NCI-H1105 treated with DMSO at 0.1 percent for 48 hours (cell line): Measurements from ENCODE around the gene SCN4A.
"Not testable (repeated sequence)": the region's sequence is repeated elsewhere in the genome, so short reads cannot be mapped to it uniquely, and the experiment has no call there.

Experiments
- DNase-seq: peaks from one replicate; lab custom pipeline; 2025; lab: John Stamatoyannopoulos, UW

SCN4A gene

GRCh38 chr17:63984651-63985386 lies 12.1 kb upstream of the SCN4A start:
- no peak for DNase-seq

DNA sequence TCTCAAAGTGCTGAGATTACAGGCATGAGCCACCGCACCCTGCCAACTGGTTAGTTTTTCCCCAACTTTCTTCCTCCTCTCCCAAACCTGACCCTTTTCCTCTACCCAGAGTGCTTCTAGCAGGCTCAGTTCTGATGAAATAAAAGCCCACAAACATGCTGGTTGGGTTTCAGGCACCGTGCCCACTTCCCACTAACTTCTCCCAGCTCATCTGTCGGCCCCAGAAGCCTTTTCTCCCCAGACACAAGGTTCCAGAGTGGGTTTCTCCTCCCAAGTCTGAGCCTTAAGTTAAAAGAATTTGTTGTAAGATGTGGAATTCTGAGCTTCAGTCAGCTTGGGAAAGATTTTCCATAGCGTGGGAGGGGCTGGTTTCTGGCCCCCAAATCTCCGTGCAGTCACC lies 11.5 kb upstream of the SCN4A start:
- no peak for DNase-seq

GRCh38 chr17:63983320-63983719 lies 10.6 kb upstream of the SCN4A start:
- no peak for DNase-seq

GRCh38 chr17:63982641-63983040 lies 9.9 kb upstream of the SCN4A start:
- not testable (repeated sequence) for DNase-seq

- DNase-seq = no peak
Observed at GRCh38 chr17:63978272-63979200, 5.8 kb upstream of the SCN4A start.

DNA sequence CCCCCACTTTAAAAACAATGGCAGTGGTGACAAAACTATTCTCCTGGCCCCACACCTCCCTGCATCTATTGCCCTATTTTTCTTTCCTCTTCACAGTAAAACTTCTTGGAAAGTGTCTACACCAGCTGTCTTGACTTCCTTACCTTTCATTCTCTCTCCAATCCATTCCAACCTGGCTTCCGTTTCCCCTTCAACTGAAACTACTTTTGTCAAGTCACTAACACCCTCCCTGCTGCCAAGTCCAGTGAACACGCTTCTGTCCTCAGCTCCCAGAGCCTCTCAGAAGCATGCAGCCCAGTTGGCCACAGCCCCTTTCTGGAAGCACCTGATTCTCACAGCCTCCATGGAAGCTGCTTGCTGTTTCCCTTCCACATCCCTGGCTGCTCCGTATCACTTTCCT lies 4.0 kb upstream of the SCN4A start:
- DNase-seq = no peak

DNA sequence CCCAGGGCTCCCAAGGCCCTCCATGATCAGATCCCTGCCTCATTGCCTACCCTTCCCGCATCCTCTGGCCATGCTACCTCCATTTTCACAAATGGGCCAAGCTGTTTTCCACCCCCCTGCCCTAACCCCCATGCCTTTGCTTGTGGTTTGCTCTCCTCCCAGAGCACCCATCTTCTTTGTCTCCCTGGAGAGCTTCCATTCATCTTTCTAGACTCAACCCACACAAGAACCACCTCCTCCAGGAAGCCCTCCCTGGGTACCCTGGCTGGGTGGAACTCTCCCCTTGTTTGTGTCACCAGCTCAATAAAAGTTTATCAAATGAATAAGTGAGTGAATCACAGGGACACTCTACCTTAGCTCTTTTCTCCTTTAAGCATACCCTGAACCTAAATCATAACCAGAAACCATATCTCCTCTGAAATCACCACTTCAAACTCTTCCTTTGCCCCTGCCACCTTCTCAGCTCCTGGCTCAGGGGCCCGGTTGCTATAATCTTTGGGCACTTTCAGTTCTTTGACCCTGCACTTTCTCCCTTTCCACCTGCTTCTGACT lies 2.9 kb upstream of the SCN4A start:
- DNase-seq = no peak

GRCh38 chr17:63974594-63975192 lies 2.0 kb upstream of the SCN4A start:
- no peak for DNase-seq

DNA sequence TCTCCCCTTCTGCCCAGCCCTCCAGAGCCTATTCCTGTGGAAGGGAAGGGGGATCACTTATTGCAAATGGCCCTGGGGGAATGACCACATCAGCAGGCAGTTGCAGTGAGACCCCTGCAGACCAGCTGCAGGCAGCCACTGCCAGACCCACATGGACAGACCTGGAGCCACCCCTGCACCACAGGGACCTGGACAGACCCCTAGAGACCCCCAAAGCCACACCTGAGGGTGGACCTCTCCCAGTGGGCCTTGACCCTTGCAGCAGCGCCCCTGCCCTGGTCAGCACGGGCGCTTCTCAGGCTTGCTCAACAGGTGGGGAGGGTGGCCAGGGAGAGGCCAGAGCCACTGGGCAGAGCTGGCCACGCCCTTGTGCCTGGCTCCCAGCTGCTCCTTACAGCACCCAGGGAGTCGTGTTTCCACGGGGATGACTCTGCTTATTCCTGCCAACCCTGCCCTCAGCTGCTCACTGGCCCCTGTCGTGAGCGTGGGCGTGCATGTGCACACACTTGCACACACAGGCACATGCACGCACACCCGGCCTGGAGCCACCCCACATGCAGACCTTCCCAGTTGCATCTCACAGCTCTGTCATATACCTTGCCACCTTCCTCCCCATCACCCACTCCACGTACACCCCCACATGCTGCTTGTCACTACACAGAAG lies 1.3 kb upstream of the SCN4A start:
- DNase-seq = no peak

DNA sequence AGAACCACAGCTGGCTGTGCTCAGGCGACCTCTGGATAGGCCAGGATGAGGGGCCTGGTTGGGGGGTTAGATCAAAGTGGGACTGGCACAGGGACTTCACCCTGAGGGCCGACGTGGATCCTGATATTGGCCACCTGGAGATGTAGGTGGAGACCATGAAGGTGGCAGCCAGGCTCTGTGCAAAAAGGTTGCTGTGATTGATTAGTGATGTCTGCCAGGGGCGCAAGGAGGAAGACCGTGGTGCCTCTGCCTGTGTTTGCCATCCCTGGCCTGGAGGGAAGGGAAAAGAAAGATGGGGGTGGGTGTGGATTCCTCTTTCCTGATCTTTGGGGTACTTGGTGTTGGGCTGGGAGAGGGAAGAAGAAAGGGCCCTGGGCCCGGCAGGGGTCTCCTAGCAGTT lies 529 bp upstream of the SCN4A start:
- DNase-seq = no peak

GRCh38 chr17:63969278-63969677 lies 3.4 kb downstream of the SCN4A start:
- DNase-seq = no peak

- DNase-seq = no peak
Observed at GRCh38 chr17:63967953-63968352, 4.8 kb downstream of the SCN4A start.

- no peak for DNase-seq
Observed at GRCh38 chr17:63966646-63967264, 6.0 kb downstream of the SCN4A start.

GRCh38 chr17:63963123-63963522 lies 9.6 kb downstream of the SCN4A start:
- no peak for DNase-seq

DNA sequence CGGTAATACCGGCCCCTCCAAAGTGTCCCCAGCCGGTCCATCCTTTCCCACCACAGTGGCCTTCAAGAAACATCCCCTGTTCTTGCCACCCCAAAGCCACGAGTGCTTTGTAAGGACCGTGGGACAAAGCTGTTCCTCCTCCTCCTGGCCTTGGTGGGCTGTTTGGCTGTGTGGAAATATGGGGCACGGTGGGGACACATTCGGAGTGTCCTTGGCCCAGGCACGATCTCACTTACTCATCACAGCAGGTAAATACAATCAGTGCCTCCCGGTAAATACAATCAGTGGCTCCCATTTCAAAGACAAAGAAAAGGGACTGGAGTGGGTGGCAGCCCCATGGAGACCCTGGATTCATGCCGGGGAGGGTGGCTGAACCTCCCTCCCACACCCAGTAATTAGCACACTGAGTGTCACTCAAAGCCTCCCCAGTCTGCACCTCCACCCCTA lies 10.4 kb downstream of the SCN4A start:
- no peak for DNase-seq

DNA sequence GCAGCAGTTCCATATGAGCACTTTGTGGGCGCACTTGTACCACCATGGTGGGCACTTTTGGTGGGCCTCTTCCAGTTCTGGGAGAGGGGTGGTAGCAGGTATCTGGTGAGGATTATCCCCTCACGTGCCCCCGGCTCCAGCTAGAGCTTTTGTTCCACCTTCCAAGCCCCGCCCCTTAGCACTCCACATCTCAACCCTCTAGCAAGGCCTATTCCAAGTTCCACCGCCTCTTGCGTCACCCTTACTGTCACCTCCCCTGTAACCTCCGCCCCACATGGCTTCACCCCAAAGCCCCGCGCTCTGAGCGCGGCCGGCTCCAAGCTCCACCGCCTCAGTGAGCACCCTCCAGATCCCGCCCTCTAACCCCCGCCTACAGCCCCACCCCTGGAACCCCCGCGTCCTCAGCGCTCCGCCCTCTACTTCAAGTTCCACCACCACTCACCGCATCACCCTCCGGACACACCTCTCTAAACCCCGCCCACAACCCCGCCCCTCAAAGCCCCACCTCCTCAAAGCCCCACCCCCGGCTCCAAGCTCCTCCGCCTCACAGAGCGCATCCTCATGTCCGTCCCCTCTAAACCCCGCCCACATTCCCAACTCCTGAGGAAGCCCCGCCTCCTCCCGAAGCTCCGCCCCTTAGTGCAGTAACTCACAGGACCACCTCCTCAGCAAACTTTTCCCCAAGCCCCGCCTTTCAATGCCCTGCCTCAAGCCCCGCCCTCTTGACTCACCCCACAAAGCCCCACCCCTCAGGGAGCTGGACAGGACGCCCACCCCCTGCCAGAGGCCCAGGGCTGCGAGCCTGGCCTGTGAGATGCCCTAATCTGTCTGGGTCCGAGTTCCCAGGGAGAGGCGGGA lies 11.1 kb downstream of the SCN4A start:
- DNase-seq = no peak

GRCh38 chr17:63960430-63960829 lies 12.3 kb downstream of the SCN4A start:
- DNase-seq = no peak

DNA sequence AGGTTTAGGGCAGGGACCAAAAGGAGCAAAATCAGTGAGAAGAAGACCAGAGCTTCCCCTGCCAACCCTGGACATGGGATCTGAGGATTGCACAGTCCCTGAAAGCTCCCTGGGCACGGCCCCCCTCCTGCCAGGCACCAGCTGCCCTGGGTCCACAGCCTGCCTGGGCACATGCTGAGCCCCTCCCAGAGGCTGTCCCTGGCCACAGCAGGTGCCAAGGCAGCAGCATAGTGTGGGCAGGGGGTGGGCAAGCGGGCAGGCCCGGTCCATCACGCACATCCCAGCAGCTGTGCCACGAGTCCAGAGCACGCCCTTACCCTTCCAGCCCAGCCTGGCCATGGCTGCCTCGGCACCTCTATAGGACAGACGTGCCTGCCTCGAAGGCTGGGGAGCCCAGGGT lies 12.7 kb downstream of the SCN4A start:
- no peak for DNase-seq

DNA sequence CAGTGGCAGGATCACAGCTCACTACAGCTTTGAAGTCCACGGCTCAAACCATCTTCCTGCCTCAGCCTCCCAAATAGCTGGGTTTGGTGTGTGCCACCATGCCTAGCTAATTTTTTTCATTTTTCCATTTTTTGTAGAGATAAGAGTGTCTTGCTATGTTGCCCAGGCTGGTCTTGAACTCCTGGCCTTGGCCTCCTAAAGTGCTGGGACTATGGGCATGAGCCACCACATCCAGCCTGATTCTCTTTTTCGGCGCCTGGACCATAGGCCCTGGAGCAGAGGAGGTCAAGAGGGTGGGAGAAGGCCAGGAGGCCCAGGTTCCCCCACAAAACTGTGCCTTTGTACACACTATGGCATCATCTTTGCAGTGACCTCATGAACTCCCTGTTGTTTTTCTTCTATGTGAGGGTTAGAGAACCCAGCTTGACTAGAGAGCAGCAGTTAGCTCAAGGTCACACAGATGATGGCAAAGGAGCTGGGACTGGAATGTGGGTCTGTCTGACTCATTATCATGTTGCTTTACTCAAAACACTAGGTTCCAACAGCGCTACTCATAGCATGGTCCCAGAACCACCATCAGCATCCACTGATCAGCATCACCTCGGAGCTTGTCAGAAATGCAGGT lies 16.3 kb downstream of the SCN4A start:
- no peak for DNase-seq

- DNase-seq = no peak
Observed at GRCh38 chr17:63955791-63956190, 16.9 kb downstream of the SCN4A start.
